Retinal pigment epithelial cell (primary cell): Measurements from ENCODE around the gene LSP1.

ENCODE experiments used
- DNase-seq: peaks from one replicate; pipeline ENCODE4 v3.0.0-alpha.2; 2010; ENCODE audit warnings: low read depth
- H3K4me3 ChIP-seq: 2 replicates; pipeline ENCODE4 v1.5.1; 2011; ENCODE audit warnings: mild to moderate bottlenecking, low read length, control low read depth, moderate library complexity
- TF ChIP-seq, protein P1 (sequence below): conservative IDR thresholded peaks from 2 replicates; pipeline ENCODE4 v1.5.1; 2011; ENCODE audit warnings: low read depth, low read length, control low read depth, inconsistent platforms

Gene LSP1

GRCh38 chr11:1839204-1839923 is 13.5 kb upstream of the LSP1 start:
- DNase-seq, result no peak
- TF ChIP-seq, protein P1, sequence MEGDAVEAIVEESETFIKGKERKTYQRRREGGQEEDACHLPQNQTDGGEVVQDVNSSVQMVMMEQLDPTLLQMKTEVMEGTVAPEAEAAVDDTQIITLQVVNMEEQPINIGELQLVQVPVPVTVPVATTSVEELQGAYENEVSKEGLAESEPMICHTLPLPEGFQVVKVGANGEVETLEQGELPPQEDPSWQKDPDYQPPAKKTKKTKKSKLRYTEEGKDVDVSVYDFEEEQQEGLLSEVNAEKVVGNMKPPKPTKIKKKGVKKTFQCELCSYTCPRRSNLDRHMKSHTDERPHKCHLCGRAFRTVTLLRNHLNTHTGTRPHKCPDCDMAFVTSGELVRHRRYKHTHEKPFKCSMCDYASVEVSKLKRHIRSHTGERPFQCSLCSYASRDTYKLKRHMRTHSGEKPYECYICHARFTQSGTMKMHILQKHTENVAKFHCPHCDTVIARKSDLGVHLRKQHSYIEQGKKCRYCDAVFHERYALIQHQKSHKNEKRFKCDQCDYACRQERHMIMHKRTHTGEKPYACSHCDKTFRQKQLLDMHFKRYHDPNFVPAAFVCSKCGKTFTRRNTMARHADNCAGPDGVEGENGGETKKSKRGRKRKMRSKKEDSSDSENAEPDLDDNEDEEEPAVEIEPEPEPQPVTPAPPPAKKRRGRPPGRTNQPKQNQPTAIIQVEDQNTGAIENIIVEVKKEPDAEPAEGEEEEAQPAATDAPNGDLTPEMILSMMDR, result no peak
- H3K4me3 ChIP-seq, result no peak overlapping the region

GRCh38 chr11:1839924-1840779 is 12.7 kb upstream of the LSP1 start:
- H3K4me3 ChIP-seq, result no peak overlapping the region
- no peak for DNase-seq
- TF ChIP-seq, protein P1, result no peak

GRCh38 chr11:1840780-1841480 is 12.0 kb upstream of the LSP1 start:
- DNase-seq, result no peak
- H3K4me3 ChIP-seq, result no peak overlapping the region
- TF ChIP-seq, protein P1, result no peak

DNA sequence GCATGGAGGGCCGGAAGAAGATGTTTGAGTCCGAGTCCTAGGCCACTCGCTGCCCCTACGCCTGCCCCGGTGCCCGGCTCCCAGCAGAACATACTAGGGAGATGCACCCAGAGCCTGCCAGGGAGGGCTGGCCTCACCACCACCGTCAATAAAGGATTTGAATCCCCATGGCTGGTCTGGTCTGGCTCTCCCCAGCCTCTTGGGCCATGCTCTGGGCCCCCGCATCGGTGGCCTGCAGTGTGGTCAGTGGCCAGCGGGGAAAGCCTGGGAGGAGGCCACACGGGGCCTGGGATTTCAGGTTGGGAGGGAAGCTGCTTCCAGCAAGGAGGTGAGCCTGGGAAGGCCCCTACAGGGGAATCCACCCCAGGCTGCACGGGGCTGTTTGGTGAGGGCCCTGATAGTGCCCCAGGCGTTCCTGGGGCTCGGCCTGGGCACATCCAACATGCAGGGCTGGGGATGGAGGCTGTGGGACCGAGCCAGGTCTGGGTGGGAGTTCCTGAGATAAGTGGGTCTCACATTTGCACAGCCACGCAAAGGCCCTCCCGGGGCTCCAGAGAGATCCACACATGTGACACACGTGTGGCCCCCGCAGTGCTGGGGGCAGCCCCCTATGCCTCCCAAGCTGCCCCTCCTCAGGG is 11.3 kb upstream of the LSP1 start:
- TF ChIP-seq, protein P1, result no peak
- no peak for DNase-seq
- no peak overlapping the region for H3K4me3 ChIP-seq

DNA sequence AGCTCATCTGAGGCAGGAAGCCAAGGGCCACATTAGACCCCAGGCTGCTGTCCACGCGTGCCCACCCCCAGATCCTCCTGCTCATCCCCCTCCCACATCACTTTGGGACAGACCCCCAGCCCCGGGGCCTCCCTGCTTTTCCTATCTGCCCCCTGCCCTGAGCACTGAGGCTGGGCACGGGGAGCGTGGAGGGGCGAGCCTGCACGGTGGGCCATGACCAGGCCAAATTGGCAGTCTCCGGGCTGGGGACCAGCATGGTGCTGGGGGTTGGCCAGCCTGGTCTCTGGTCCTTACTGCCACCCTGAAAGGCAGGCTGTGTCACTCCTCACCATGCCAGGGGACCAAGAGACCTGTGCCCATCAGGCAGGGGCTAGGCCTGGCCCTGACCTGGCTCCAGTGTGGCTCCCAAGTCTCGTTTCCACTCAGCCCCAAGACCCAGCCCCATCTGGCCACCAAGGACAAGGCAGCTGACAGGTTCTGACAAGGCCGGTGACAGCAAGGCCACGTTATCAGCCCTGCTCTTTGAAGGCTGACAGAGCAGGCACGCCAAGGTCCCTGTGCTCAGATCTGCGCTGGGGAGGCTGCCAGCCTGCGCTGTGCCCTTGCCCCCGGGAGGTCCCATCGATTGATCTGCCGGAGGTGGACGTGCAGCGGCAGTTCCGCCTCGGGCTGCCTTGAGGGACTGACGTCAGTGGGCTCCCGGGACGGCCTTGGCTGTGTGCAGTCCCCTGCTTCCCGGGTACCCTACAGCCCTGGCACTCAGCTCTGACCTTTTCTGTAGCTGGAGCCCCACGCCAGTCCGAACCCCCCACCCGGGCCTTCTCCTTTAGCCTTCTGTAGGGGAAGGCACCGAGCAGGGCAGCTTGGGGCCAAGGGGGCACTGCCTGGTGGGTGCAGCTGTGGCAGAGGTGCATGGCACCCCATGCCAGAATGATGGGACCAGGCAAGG is 10.5 kb upstream of the LSP1 start:
- no peak overlapping the region for H3K4me3 ChIP-seq
- TF ChIP-seq, protein P1, result no peak
- no peak for DNase-seq

DNA sequence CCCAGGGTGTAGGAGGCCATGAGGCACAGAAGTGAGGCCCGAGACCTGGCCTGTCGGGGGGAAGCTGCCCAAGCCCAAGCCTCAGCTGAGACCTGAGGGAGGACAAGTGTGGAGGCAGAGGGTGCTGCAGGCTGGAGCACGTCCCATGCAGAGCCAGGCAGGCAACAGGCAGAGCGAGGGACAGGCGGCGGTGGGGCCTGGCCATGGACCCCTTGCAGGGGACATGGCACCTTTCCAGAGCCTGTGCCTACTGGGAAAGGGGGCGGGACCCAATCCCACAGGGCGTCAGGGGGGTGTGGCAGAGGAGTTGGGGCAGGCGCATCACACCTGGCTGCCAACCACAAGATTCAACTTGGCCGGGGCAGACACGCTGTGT is 9.8 kb upstream of the LSP1 start:
- TF ChIP-seq, protein P1, result no peak
- DNase-seq, result no peak
- H3K4me3 ChIP-seq, result no peak overlapping the region
